HEK293 (cell line): ENCODE results near the gene ADAMTS16.

ENCODE experiments used
- CTCF ChIA-PET: fragments of 350-600 bp; formaldehyde crosslinking; extraction: SDS; loops from one replicate; lab custom pipeline; 2021; ENCODE audit warnings: antibody characterized with exemption; lab: Yijun Ruan, JAX
- POLR2A ChIA-PET: fragments of 300-600 bp; formaldehyde crosslinking; extraction: SDS; loops from one replicate; lab custom pipeline; 2020; ENCODE audit warnings: antibody characterized with exemption, inconsistent platforms; lab: Yijun Ruan, JAX
- H3K27ac ChIP-seq: fragments of 200-500 bp; sonication (Bioruptor generic); 2 replicates; pipeline ENCODE4 v1.5.1; 2014; ENCODE audit warnings: low read depth, low read length, control low read depth, inconsistent platforms; ENCODE audit errors: extremely low read depth
- H3K36me3 ChIP-seq, 2 experiments: fragments of 200-500 bp in 1 of 2; sonication (Bioruptor generic) in 1 of 2; 1 replicate in 1 of 2; 2 replicates in 1 of 2; pipeline ENCODE4 v1.5.1; 2014 to 2017; ENCODE audit warnings: inconsistent platforms in 2 of 2, low read length in 2 of 2; ENCODE audit not compliant: control insufficient read depth in 2 of 2, insufficient read depth in 1 of 2
- H3K4me1 ChIP-seq: fragments of 200-500 bp; sonication (Bioruptor generic); 2 replicates; pipeline ENCODE4 v1.5.1; 2014; ENCODE audit warnings: mild to moderate bottlenecking, low read length, inconsistent platforms; ENCODE audit not compliant: control insufficient read depth, insufficient read depth
- H3K4me3 ChIP-seq: 2 replicates; pipeline ENCODE4 v1.5.1; 2011; ENCODE audit warnings: low read depth, mild to moderate bottlenecking, control low read depth, low read length, moderate library complexity
- H3K9me3 ChIP-seq: fragments of 200-500 bp; sonication (Bioruptor generic); 2 replicates; pipeline ENCODE4 v1.5.1; 2014; ENCODE audit warnings: low read depth, low read length, inconsistent platforms; ENCODE audit not compliant: control insufficient read depth, insufficient read depth
- BCL11B ChIP-seq: fragments of 450-650 bp; formaldehyde crosslinking; IDR thresholded peaks from 2 replicates; pipeline ENCODE4 v1.5.1; 2016; ENCODE audit warnings: low read depth, missing biosample characterization, missing genetic modification characterization
- YY1 ChIP-seq: fragments of 450-650 bp; formaldehyde crosslinking; IDR thresholded peaks from 2 replicates; pipeline ENCODE4 v1.5.1; 2018; ENCODE audit warnings: missing biosample characterization, missing genetic modification characterization
- ZBTB21 ChIP-seq: fragments of 450-650 bp; formaldehyde crosslinking; IDR thresholded peaks from 2 replicates; pipeline ENCODE4 v1.5.1; 2017; ENCODE audit warnings: missing biosample characterization, missing genetic modification characterization
- ZBTB8A ChIP-seq: fragments of 450-650 bp; formaldehyde crosslinking; IDR thresholded peaks from 2 replicates; pipeline ENCODE4 v1.5.1; 2016; ENCODE audit warnings: missing biosample characterization, missing genetic modification characterization
- ZEB2 ChIP-seq: fragments of 450-650 bp; formaldehyde crosslinking; IDR thresholded peaks from 2 replicates; pipeline ENCODE4 v1.5.1; 2016; ENCODE audit warnings: missing biosample characterization, missing genetic modification characterization
- ZNF138 ChIP-seq: fragments of 450-650 bp; formaldehyde crosslinking; IDR thresholded peaks from 2 replicates; pipeline ENCODE4 v1.5.1; 2016; ENCODE audit warnings: missing biosample characterization, missing genetic modification characterization, borderline replicate concordance
- ZNF16 ChIP-seq: fragments of 450-650 bp; formaldehyde crosslinking; IDR thresholded peaks from 2 replicates; pipeline ENCODE4 v1.5.1; 2016; ENCODE audit warnings: low read depth, missing biosample characterization, missing genetic modification characterization
- ZNF19 ChIP-seq: fragments of 450-650 bp; formaldehyde crosslinking; IDR thresholded peaks from 2 replicates; pipeline ENCODE4; 2016; ENCODE audit warnings: missing biosample characterization, missing genetic modification characterization, low read depth
- ZNF239 ChIP-seq: fragments of 450-650 bp; formaldehyde crosslinking; IDR thresholded peaks from 2 replicates; pipeline ENCODE4 v1.5.1; 2016; ENCODE audit warnings: missing biosample characterization, missing genetic modification characterization
- ZNF366 ChIP-seq: fragments of 450-650 bp; formaldehyde crosslinking; conservative IDR thresholded peaks from 2 replicates; pipeline ENCODE4 v1.5.1; 2016; ENCODE audit warnings: missing biosample characterization, missing genetic modification characterization
- ZNF37A ChIP-seq: fragments of 450-650 bp; IDR thresholded peaks from 2 replicates; pipeline ENCODE4 v1.5.1; 2018; ENCODE audit warnings: missing biosample characterization, missing genetic modification characterization
- ZNF416 ChIP-seq: fragments of 450-650 bp; formaldehyde crosslinking; IDR thresholded peaks from 2 replicates; pipeline ENCODE4 v1.5.1; 2016; ENCODE audit warnings: missing biosample characterization, missing genetic modification characterization
- ZNF521 ChIP-seq: fragments of 450-650 bp; formaldehyde crosslinking; IDR thresholded peaks from 2 replicates; pipeline ENCODE4 v1.5.1; 2017; ENCODE audit warnings: missing biosample characterization, mild to moderate bottlenecking, missing genetic modification characterization
- ZNF529 ChIP-seq: fragments of 450-650 bp; formaldehyde crosslinking; IDR thresholded peaks from 2 replicates; pipeline ENCODE4 v1.5.1; 2017; ENCODE audit warnings: missing genetic modification characterization, missing biosample characterization; ENCODE audit not compliant: insufficient replicate concordance
- ZNF548 ChIP-seq: fragments of 450-650 bp; formaldehyde crosslinking; IDR thresholded peaks from 2 replicates; pipeline ENCODE4 v1.5.1; 2016; ENCODE audit warnings: missing biosample characterization, missing genetic modification characterization
- ZNF549 ChIP-seq: fragments of 450-650 bp; IDR thresholded peaks from 2 replicates; pipeline ENCODE4 v1.5.1; 2018; ENCODE audit warnings: missing biosample characterization, missing genetic modification characterization, mild to moderate bottlenecking, inconsistent platforms, moderate library complexity
- ZNF558 ChIP-seq: fragments of 450-650 bp; formaldehyde crosslinking; IDR thresholded peaks from 2 replicates; pipeline ENCODE4 v1.5.1; 2016; ENCODE audit warnings: missing biosample characterization, missing genetic modification characterization
- ZNF585B ChIP-seq: fragments of 450-650 bp; formaldehyde crosslinking; IDR thresholded peaks from 2 replicates; pipeline ENCODE4 v1.5.1; 2016; ENCODE audit warnings: missing biosample characterization, missing genetic modification characterization
- ZNF658 ChIP-seq: fragments of 450-650 bp; formaldehyde crosslinking; IDR thresholded peaks from 2 replicates; pipeline ENCODE4; 2016; ENCODE audit warnings: missing biosample characterization, missing genetic modification characterization
- ZSCAN23 ChIP-seq: fragments of 450-650 bp; formaldehyde crosslinking; IDR thresholded peaks from 2 replicates; pipeline ENCODE4 v1.5.1; 2016; ENCODE audit warnings: missing biosample characterization, missing genetic modification characterization
- TF ChIP-seq, protein P1 (sequence below): fragments of 450-650 bp; formaldehyde crosslinking; IDR thresholded peaks from 2 replicates; pipeline ENCODE4 v1.5.1; 2017; ENCODE audit warnings: missing biosample characterization, missing genetic modification characterization
- TF ChIP-seq, protein P2 (sequence below): fragments of 450-650 bp; formaldehyde crosslinking; IDR thresholded peaks from 2 replicates; pipeline ENCODE4 v1.5.1; 2016; ENCODE audit warnings: missing biosample characterization, missing genetic modification characterization
- TF ChIP-seq, protein P3 (sequence below): fragments of 450-650 bp; formaldehyde crosslinking; IDR thresholded peaks from 2 replicates; pipeline ENCODE4 v1.5.1; 2016; ENCODE audit warnings: missing biosample characterization, missing genetic modification characterization
- TF ChIP-seq, protein P4 (sequence below): fragments of 450-650 bp; formaldehyde crosslinking; IDR thresholded peaks from 2 replicates; pipeline ENCODE4 v1.5.1; 2016; ENCODE audit warnings: missing biosample characterization, missing genetic modification characterization, borderline replicate concordance

Gene ADAMTS16

DNA sequence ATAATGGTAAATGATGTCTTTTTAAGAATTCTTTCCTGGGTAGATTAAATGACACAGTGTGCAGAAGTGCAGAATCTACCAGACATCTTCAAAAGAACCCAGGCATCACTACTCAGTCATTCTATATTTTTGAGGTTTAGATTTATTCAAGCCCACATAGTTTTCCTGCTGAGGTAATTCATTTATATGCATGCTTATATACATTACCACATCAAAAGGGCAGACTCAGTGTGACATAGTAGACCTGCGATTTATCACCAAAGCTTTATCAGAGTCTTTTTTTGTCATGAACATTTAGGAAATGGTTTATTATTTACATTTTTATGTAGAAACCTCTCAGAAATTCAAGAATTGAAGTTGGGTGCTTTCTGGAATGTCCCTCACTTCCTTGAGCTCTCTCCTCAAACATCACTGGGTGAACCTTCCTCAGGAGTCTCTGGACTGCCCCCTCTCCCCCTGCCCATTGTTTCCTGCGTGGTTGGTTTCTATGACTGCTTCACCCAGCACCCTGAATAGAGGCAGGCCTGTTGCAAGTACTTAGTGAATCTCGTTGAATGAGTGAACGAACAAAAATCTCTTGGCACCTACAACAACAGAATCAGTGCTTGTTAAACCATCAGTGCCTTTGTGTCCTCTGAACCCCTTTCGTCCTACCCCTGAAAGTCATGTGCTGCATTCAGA, 42.5 kb downstream of the ADAMTS16 start:
- Histone ChIP-seq H3K4me1 (no peaks in the 10 kb centered on the region), H3K27ac (no peak overlapping the region), H3K9me3 (no peaks in the 10 kb centered on the region), H3K36me3 (no peaks in the 10 kb centered on the region), H3K4me3 (no peak overlapping the region)
- TF ChIP-seq BCL11B (no peak), ZNF549 (no peak), ZNF37A (tag by site-specific recombination) (no peak), ZNF16 (no peak), ZNF416 (tag by site-specific recombination) (no peak)
- ChIA-PET CTCF (interaction anchor here (0.5 kb wide), 1 partner anchor 38 kb away, joined by 3 read pairs; no protein-coding TSS in a partner anchor), POLR2A (interaction anchor here (0.6 kb wide), 1 partner anchor 509 kb away, joined by 7 read pairs; no protein-coding TSS in a partner anchor)

DNA sequence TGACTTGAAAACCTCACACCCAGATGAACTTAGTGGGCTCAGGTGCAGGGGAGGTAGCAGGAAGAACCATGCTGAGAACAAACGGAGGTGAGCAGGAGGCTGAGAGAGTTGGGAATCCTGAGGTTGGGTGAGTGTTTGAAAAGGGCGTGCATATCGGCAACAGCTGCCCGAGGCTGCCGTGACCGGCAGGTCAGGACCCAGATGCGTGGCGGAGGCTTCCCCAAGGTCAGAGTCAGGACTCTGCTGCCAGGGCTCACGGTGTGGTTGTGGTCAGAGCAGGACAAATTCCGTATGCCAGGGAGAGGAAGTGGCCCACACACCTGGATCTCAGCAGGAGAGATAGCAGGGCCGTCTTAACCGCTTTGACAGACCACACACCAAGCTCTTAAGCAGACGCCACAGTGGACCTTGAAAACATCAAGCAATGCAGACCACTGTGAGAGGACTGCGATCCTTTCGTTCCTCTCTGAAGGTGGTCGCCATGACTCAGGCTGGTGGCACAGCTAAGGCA, 43.1 kb downstream of the ADAMTS16 start:
- no peaks in the 10 kb centered on the region for H3K9me3 ChIP-seq
- no peaks in the 10 kb centered on the region for H3K36me3 ChIP-seq
- ChIA-PET CTCF (interaction anchor here (0.6 kb wide), 1 partner anchor 13 kb away, joined by 3 read pairs; no protein-coding TSS in a partner anchor), POLR2A (interaction anchor here (0.6 kb wide), 1 partner anchor 509 kb away, joined by 7 read pairs; no protein-coding TSS in a partner anchor)
- no peak overlapping the region for H3K4me3 ChIP-seq
- peaks cover 2% of the 10 kb centered on the region; the same call in 1 of the 2 replicates for H3K4me1 ChIP-seq
- H3K27ac ChIP-seq, result no peak overlapping the region
- TF ChIP-seq, protein P1, sequence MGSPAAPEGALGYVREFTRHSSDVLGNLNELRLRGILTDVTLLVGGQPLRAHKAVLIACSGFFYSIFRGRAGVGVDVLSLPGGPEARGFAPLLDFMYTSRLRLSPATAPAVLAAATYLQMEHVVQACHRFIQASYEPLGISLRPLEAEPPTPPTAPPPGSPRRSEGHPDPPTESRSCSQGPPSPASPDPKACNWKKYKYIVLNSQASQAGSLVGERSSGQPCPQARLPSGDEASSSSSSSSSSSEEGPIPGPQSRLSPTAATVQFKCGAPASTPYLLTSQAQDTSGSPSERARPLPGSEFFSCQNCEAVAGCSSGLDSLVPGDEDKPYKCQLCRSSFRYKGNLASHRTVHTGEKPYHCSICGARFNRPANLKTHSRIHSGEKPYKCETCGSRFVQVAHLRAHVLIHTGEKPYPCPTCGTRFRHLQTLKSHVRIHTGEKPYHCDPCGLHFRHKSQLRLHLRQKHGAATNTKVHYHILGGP (tag by site-specific recombination), result no peak
- no peak for TF ChIP-seq ZNF529 (tag by site-specific recombination)
- TF ChIP-seq ZNF366 (tag by site-specific recombination), result no peak
- no peak for TF ChIP-seq ZNF138 (tag by site-specific recombination)
- TF ChIP-seq ZNF19, result no peak
- no peak for TF ChIP-seq ZNF558 (tag by site-specific recombination)
- TF ChIP-seq YY1, result no peak
- TF ChIP-seq, protein P2, sequence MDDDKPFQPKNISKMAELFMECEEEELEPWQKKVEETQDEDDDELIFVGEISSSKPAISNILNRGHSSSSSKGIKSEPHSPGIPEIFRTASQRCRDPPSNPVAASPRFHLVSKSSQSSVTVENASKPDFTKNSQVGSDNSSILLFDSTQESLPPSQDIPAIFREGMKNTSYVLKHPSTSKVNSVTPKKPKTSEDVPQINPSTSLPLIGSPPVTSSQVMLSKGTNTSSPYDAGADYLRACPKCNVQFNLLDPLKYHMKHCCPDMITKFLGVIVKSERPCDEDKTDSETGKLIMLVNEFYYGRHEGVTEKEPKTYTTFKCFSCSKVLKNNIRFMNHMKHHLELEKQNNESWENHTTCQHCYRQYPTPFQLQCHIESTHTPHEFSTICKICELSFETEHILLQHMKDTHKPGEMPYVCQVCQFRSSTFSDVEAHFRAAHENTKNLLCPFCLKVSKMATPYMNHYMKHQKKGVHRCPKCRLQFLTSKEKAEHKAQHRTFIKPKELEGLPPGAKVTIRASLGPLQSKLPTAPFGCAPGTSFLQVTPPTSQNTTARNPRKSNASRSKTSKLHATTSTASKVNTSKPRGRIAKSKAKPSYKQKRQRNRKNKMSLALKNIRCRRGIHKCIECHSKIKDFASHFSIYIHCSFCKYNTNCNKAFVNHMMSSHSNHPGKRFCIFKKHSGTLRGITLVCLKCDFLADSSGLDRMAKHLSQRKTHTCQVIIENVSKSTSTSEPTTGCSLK (tag by site-specific recombination), result no peak
- no peak for TF ChIP-seq ZBTB8A (tag by site-specific recombination)
- no peak for TF ChIP-seq ZNF521 (tag by site-specific recombination)
- TF ChIP-seq ZNF548 (tag by site-specific recombination), result no peak
- no peak for TF ChIP-seq ZNF585B
- TF ChIP-seq ZSCAN23 (tag by site-specific recombination), result no peak
- no peak for TF ChIP-seq ZEB2 (tag by site-specific recombination)
- TF ChIP-seq, protein P3, sequence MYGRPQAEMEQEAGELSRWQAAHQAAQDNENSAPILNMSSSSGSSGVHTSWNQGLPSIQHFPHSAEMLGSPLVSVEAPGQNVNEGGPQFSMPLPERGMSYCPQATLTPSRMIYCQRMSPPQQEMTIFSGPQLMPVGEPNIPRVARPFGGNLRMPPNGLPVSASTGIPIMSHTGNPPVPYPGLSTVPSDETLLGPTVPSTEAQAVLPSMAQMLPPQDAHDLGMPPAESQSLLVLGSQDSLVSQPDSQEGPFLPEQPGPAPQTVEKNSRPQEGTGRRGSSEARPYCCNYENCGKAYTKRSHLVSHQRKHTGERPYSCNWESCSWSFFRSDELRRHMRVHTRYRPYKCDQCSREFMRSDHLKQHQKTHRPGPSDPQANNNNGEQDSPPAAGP (tag by site-specific recombination), result no peak
- TF ChIP-seq, protein P4, sequence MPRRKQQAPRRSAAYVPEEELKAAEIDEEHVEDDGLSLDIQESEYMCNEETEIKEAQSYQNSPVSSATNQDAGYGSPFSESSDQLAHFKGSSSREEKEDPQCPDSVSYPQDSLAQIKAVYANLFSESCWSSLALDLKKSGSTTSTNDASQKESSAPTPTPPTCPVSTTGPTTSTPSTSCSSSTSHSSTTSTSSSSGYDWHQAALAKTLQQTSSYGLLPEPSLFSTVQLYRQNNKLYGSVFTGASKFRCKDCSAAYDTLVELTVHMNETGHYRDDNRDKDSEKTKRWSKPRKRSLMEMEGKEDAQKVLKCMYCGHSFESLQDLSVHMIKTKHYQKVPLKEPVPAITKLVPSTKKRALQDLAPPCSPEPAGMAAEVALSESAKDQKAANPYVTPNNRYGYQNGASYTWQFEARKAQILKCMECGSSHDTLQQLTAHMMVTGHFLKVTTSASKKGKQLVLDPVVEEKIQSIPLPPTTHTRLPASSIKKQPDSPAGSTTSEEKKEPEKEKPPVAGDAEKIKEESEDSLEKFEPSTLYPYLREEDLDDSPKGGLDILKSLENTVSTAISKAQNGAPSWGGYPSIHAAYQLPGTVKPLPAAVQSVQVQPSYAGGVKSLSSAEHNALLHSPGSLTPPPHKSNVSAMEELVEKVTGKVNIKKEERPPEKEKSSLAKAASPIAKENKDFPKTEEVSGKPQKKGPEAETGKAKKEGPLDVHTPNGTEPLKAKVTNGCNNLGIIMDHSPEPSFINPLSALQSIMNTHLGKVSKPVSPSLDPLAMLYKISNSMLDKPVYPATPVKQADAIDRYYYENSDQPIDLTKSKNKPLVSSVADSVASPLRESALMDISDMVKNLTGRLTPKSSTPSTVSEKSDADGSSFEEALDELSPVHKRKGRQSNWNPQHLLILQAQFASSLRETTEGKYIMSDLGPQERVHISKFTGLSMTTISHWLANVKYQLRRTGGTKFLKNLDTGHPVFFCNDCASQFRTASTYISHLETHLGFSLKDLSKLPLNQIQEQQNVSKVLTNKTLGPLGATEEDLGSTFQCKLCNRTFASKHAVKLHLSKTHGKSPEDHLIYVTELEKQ (tag by site-specific recombination), result no peak
- no peak for TF ChIP-seq ZNF239 (tag by site-specific recombination)
- TF ChIP-seq ZNF658 (tag by site-specific recombination), result no peak
- TF ChIP-seq ZBTB21, result no peak
